ENCODE measurements around the gene TOGARAM2. TPM values are rescaled to one million over a fixed set of nuclear protein-coding genes. Genes with fewer than 3 reads are reported as not detected.

Gene TOGARAM2
- total RNA-seq, 1 experiment from 2014 or later, result 0.76 TPM

GRCh38 chr2:29022679-29023078 is 41.6 kb downstream of the TOGARAM2 start:
- no peak overlapping the region for H3K4me3 ChIP-seq (replicated peaks in 1 of 2; ENCODE audit: low read depth in 1 of 2, low read length in 2 of 2)
- no peaks in the 10 kb centered on the region for H4K20me1 ChIP-seq (ENCODE audit: insufficient read depth)
- no peak overlapping the region for H2AFZ ChIP-seq (ENCODE audit: low read depth, low read length, poor library complexity, severe bottlenecking)
- H3K4me1 ChIP-seq (ENCODE audit: control insufficient read depth in 1 of 2, insufficient read depth in 2 of 2, low read length in 2 of 2), result no peaks in the 10 kb centered on the region
- POLR2A ChIA-PET, result no interaction called here
- RAD21 ChIA-PET (ENCODE audit: low non-redundant PET in 1 of 2, low total read pairs in 2 of 2, uncharacterized antibody in 2 of 2, unreplicated experiment in 2 of 2), result no interaction called here
- no peaks in the 10 kb centered on the region for H3K36me3 ChIP-seq (ENCODE audit: control insufficient read depth in 1 of 2, insufficient read depth in 2 of 2, low read length in 2 of 2)
- H3K27ac ChIP-seq (ENCODE audit: low read depth, low read length), result no peak overlapping the region
- no peaks in the 10 kb centered on the region for H3K79me2 ChIP-seq (ENCODE audit: insufficient read depth, low read length)
- no peaks in the 10 kb centered on the region for H3K27me3 ChIP-seq (ENCODE audit: insufficient read depth, low read length)
- H3K9me2 ChIP-seq (ENCODE audit: insufficient read depth), result no peaks in the 10 kb centered on the region
- H3K9ac ChIP-seq (ENCODE audit: low read length), result no peak overlapping the region
- no peaks in the 10 kb centered on the region for H3K9me3 ChIP-seq (ENCODE audit: control insufficient read depth in 1 of 2, insufficient read depth in 1 of 2, low read depth in 1 of 2, low read length in 2 of 2)
- DNase-seq (ENCODE audit: low read depth, low spot score) (no peak), ATAC-seq (no peak)
- intact Hi-C loops (cut with micrococcal nuclease), result no loop called here
- H3K4me2 ChIP-seq (ENCODE audit: low read length), result no peak overlapping the region
- no TSS peak for BruUV-seq (replicated peaks)
- CTCF ChIA-PET, result interaction anchor here (1.3 kb wide), 1 partner anchor 64 kb away, joined by 3 read pairs; no protein-coding TSS in a partner anchor
- TF ChIP-seq YY1 (IDR thresholded peaks at IDR 0.05; ENCODE audit: extremely low read depth, insufficient replicate concordance, low read depth, low read length) (no peak), RAD21 (IDR thresholded peaks at IDR 0.05; ENCODE audit: low read depth) (no peak), SRF (IDR thresholded peaks at IDR 0.05; ENCODE audit: low read depth) (no peak), ZFX (IDR thresholded peaks at IDR 0.05) (no peak), EZH2phosphoT487 (IDR thresholded peaks at IDR 0.05; ENCODE audit: borderline replicate concordance) (no peak), REST (IDR thresholded peaks at IDR 0.05; ENCODE audit: low read depth) (no peak), TCF7L2 (IDR thresholded peaks at IDR 0.05; ENCODE audit: borderline replicate concordance, extremely low read depth, insufficient read depth, insufficient read length) (no peak), SIN3A (IDR thresholded peaks at IDR 0.05; ENCODE audit: low read depth) (no peak), EGR1 (IDR thresholded peaks at IDR 0.05; ENCODE audit: low read depth) (no peak), MAX (IDR thresholded peaks at IDR 0.05) (no peak), CTCF (IDR thresholded peaks at IDR 0.05 in 2 of 3, conservative IDR thresholded peaks at IDR 0.05 in 1 of 3; ENCODE audit: borderline replicate concordance in 1 of 3, insufficient read depth in 1 of 3, low read depth in 2 of 3, low read length in 2 of 3) (no peak), FOSL1 (IDR thresholded peaks at IDR 0.05; ENCODE audit: low read depth) (no peak), EZH2 (IDR thresholded peaks at IDR 0.05) (no peak), POLR2AphosphoS5 (IDR thresholded peaks at IDR 0.05; ENCODE audit: low read depth, low read length) (no peak)
